22Rv1 (cell line): ENCODE data around the gene ZFP36.

Experiments used
- ZFX ChIP-seq: fragments of 450-650 bp; IDR thresholded peaks from 2 replicates; pipeline ENCODE4 v1.6.1; 2017; ENCODE audit warnings: antibody characterized with exemption, borderline replicate concordance
- TF ChIP-seq, protein P1 (sequence below): fragments of 450-650 bp; IDR thresholded peaks from 2 replicates; pipeline ENCODE4 v1.5.1; 2017; ENCODE audit warnings: mild to moderate bottlenecking

DNA sequence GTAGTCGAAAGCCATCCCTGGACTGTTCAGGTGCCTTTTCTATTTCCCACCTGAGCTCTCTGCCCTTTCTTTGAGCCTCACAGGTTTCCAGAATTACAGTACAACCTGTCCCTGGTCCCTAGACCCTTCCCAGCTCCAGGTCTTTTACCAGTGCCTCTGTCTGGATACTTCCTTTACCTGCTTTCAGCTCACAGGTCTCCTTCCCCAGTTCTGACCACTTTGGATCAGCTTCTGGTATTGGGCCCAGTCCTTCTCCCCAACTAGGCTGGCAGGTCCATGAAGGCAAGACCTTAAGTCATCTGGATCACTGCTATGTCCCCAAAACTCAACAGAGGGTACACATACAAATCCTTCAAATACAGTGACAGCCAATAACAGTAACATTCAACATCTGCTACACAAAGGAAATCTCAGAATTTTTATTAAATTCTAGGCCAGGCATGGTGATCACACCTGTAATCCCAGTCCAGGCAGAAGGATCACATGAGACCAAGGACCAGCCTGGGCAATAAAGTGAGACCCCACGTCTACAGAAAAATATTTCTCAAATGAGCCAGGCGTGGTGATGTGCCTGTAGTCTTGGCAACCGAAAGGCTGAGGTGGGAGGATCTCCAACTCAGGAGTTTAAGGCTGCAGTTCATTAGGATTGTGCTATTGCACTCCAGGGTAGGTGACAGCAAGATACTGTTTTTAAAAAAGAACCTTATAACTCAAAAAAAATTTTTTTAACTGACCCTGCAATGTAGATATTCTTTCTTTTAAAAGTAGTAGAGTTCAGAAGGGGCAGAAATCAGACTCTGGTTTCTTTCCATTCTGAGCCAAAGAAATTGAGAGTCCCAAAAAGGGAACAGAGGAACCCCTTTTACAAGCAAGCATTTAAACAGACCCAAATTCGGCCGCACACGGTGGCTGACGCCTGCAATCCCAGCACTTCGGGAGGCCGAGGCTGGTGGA lies 27.8 kb downstream of the ZFP36 start:
- TF ChIP-seq, protein P1, sequence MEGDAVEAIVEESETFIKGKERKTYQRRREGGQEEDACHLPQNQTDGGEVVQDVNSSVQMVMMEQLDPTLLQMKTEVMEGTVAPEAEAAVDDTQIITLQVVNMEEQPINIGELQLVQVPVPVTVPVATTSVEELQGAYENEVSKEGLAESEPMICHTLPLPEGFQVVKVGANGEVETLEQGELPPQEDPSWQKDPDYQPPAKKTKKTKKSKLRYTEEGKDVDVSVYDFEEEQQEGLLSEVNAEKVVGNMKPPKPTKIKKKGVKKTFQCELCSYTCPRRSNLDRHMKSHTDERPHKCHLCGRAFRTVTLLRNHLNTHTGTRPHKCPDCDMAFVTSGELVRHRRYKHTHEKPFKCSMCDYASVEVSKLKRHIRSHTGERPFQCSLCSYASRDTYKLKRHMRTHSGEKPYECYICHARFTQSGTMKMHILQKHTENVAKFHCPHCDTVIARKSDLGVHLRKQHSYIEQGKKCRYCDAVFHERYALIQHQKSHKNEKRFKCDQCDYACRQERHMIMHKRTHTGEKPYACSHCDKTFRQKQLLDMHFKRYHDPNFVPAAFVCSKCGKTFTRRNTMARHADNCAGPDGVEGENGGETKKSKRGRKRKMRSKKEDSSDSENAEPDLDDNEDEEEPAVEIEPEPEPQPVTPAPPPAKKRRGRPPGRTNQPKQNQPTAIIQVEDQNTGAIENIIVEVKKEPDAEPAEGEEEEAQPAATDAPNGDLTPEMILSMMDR: no peak
- TF ChIP-seq ZFX: no peak
